Smooth muscle cell (in vitro differentiated cells): Measurements from ENCODE around the gene CUL4B. TPM values are rescaled to one million over a fixed set of nuclear protein-coding genes. Genes with fewer than 3 reads are reported as not detected.

Experiments used
- DNase-seq: peaks from one replicate; lab custom pipeline; 2025; ENCODE audit not compliant: unreplicated experiment; lab: John Stamatoyannopoulos, UW
- H2AFZ ChIP-seq: fragments of 200-600 bp; sonication (generic); 2 replicates; pipeline ENCODE4 v1.6.0; 2016; ENCODE audit warnings: antibody characterized with exemption, low read depth, mild to moderate bottlenecking
- H3F3A ChIP-seq: fragments of 200-600 bp; sonication (generic); 2 replicates; pipeline ENCODE4 v1.6.0; 2017; ENCODE audit warnings: antibody characterized with exemption, low read depth
- H3K27ac ChIP-seq: fragments of 200-600 bp; sonication (generic); 2 replicates; pipeline ENCODE4 v1.5.1; 2016; ENCODE audit warnings: low read depth, mild to moderate bottlenecking
- H3K27me3 ChIP-seq: fragments of 200-600 bp; sonication (generic); 2 replicates; pipeline ENCODE4 v1.6.1; 2016; ENCODE audit warnings: low read depth, mild to moderate bottlenecking
- H3K36me3 ChIP-seq: fragments of 200-600 bp; sonication (generic); 2 replicates; pipeline ENCODE4 v1.5.1; 2016; ENCODE audit warnings: low read depth
- H3K4me1 ChIP-seq: fragments of 200-600 bp; sonication (generic); 2 replicates; pipeline ENCODE4 v1.5.1; 2016; ENCODE audit warnings: low read depth
- H3K4me2 ChIP-seq: fragments of 200-600 bp; sonication (generic); 2 replicates; pipeline ENCODE4 v1.6.0; 2016; ENCODE audit warnings: mild to moderate bottlenecking
- H3K4me3 ChIP-seq: fragments of 200-600 bp; sonication (generic); 2 replicates; pipeline ENCODE4 v1.5.1; 2016; ENCODE audit warnings: mild to moderate bottlenecking
- H3K79me2 ChIP-seq: fragments of 200-600 bp; sonication (generic); 2 replicates; pipeline ENCODE4 v1.6.0; 2016; ENCODE audit warnings: low read depth, mild to moderate bottlenecking
- H3K9ac ChIP-seq: fragments of 200-600 bp; sonication (generic); 2 replicates; pipeline ENCODE4 v1.6.0; 2016; ENCODE audit warnings: low read depth
- H3K9me3 ChIP-seq: fragments of 200-600 bp; sonication (generic); replicated peaks from 2 replicates; pipeline ENCODE4 v1.5.1; 2016; ENCODE audit warnings: low read depth
- H4K20me1 ChIP-seq: fragments of 200-600 bp; sonication (generic); 2 replicates; pipeline ENCODE4 v1.6.0; 2016; ENCODE audit warnings: low read depth
- WGBS: methylation state at CpG from one replicate; pipeline ENCODE4 v1.1.7; 2016; ENCODE audit warnings: low lambda C conversion rate; 5-methylcytosine and 5-hydroxymethylcytosine counted together
- polyA plus RNA-seq: library from polyadenylated mRNA; unstranded; fragments of >200 nt; fragmentation: Nextera tagmentation; extraction: Ambion mirVana; gene quantifications from 2 replicates; pipeline ENCODE4 v1.2.1, GENCODE V29; 2016
- total RNA-seq: library from RNA; depleted of rRNA; stranded (reverse); fragments of >200 nt; gene quantifications from 2 replicates; pipeline ENCODE4 v1.2.3, GENCODE V29; 2014
- TF ChIP-seq, protein P1 (sequence below): fragments of 200-600 bp; sonication (generic); IDR thresholded peaks from 2 replicates; pipeline ENCODE4 v1.5.1; 2017; ENCODE audit warnings: borderline replicate concordance, mild to moderate bottlenecking, antibody characterized with exemption; ENCODE audit not compliant: insufficient read depth, poor library complexity, severe bottlenecking

CUL4B gene
- total RNA-seq = 49.6 and 57.0 TPM in 2 replicates
- 13.1 and 17.2 TPM in 2 replicates for polyA plus RNA-seq

DNA sequence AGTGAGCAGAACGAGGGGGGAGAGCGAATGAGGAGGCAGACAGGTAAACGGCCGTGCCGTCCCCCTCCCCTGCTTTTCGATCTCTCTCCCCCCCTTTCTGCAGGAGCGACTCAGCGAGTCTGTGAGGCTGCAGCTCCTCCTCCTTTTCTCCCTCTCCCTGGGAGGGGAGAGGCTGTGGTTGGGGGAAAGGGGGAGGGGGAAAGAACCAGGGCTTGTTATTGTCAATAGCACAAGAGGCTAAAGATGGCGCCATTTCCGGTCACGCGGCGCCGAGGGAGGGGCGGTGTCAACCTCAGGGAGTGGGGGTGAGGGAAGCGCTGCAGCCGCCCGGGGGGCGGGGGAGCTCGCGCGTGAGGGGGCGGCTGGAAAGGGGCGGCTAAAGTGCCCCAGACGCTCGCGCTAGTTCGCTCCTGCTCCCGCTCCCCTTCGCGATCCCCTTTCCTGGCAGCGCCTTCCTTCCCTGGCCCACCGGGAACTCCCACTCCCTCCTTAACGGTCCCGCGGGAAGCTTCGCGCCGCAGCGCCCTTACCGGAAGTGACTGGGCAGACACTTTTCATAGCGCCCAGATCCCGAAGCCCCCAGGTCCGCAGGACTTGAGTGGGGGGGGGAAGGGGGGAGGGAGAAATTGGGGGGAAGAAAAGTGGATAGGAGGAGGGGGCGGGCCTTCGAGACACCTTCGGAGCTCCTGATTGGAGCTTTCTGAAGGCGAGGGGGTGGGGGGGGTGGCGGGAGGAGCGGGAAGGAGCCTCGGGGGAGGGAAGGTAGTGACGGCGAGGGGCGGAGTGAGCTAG is at the start of gene CUL4B:
TSS of gene CUL4B (minus strand) at position 121 of the 792 bp plus-strand sequence. CDS start 324 bp downstream, outside the sequence.
- Histone ChIP-seq H3K36me3 (no peaks in the 10 kb centered on the region), H4K20me1 (peaks cover 12% of the 10 kb centered on the region), H3K4me3 (peak within 1 kb of the TSS; percentile 79), H3K27me3 (no peaks in the 10 kb centered on the region), H3F3A (peaks cover 6% of the 10 kb centered on the region), H3K27ac (peak within 1 kb of the TSS; percentile 97), H3K9ac (peak within 1 kb of the TSS; percentile 92), H3K9me3 (no peaks in the 10 kb centered on the region), H2AFZ (peak within 1 kb of the TSS; percentile 86), H3K79me2 (peaks cover 39% of the 10 kb centered on the region), H3K4me1 (peaks cover 11% of the 10 kb centered on the region), H3K4me2 (peak within 1 kb of the TSS; percentile 90)
- WGBS = 48% methylated on average over 32 of the region's 54 CpGs
- DNase-seq = peak; percentile 64
- TF ChIP-seq, protein P1, sequence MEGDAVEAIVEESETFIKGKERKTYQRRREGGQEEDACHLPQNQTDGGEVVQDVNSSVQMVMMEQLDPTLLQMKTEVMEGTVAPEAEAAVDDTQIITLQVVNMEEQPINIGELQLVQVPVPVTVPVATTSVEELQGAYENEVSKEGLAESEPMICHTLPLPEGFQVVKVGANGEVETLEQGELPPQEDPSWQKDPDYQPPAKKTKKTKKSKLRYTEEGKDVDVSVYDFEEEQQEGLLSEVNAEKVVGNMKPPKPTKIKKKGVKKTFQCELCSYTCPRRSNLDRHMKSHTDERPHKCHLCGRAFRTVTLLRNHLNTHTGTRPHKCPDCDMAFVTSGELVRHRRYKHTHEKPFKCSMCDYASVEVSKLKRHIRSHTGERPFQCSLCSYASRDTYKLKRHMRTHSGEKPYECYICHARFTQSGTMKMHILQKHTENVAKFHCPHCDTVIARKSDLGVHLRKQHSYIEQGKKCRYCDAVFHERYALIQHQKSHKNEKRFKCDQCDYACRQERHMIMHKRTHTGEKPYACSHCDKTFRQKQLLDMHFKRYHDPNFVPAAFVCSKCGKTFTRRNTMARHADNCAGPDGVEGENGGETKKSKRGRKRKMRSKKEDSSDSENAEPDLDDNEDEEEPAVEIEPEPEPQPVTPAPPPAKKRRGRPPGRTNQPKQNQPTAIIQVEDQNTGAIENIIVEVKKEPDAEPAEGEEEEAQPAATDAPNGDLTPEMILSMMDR = no peak

DNA sequence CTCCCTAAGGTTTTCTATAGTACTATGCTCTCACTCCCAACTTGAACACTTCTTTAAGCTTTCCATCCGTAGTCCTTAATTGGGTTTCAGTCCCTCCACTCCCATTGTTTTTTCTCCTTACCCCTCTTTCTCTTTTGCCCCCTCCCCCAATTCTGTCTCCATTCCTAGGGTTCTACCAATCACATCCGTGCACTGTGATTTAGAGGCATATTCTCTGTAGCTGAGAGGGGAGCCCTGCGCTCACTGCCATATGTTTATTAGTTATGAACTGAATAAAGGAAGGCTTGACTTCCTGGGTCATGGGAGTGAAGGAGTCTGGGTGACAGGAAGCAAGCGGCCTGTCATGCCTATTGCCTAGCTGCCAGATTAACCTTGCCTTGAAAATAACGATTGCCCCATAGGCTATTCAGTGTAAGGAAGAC is 43.6 kb upstream of the CUL4B start:
- WGBS = 33% methylated on average over 5 of the region's 5 CpGs
- H3K36me3 ChIP-seq = peaks cover 3% of the 10 kb centered on the region
- TF ChIP-seq, protein P1 = no peak
- H3K4me2 ChIP-seq = peak overlapping the region; percentile 82
- H2AFZ ChIP-seq = peak overlapping the region; percentile 51
- DNase-seq = no peak
- peak overlapping the region; percentile 89 for H3K27ac ChIP-seq
- H3K27me3 ChIP-seq = no peaks in the 10 kb centered on the region
- peaks cover 8% of the 10 kb centered on the region for H3K4me1 ChIP-seq
- peak overlapping the region; percentile 58 for H3K4me3 ChIP-seq
- peak overlapping the region; percentile 84 for H3K9ac ChIP-seq
- H3K9me3 ChIP-seq = no peaks in the 10 kb centered on the region
- no peaks in the 10 kb centered on the region for H4K20me1 ChIP-seq
- no peaks in the 10 kb centered on the region for H3F3A ChIP-seq
- peaks cover 7% of the 10 kb centered on the region for H3K79me2 ChIP-seq

DNA sequence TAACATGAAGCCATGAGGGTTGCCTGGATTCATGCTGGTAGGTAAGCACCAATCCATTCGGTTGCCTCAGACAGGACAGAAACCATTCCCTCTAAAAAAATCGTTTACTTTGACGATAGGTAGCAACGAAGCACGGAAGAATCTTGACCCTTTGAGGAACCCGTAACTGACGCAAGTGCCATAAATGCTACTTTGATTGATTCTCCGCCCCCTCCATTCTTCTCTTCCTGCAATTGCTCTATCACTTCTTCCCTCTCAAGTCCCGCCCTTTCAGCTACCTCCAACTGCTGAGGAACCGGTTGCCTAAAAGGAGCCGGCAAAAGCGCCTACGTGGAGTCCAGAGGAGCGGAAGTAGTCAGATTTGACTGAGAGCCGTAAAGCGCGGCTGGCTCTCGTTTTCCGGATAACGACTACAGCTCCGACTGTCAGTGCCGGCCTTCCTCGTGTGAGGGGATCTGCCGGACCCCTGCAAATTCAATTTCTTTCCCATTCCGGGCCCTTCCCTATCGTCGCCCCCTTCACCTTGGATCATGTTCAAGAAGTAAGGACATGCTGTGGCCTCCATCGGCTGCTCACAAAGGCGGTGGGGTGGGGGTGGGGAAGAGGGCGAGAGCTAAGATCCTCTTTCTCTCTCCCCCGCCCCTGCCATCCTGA is 43.1 kb upstream of the CUL4B start, which contains the start of gene MCTS1:
TSS of gene MCTS1 (plus strand) at position 395 of the 654 bp plus-strand sequence. CDS start at position 531, 136 bp downstream.
- no peaks in the 10 kb centered on the region for H3K9me3 ChIP-seq
- peaks cover 3% of the 10 kb centered on the region for H3K36me3 ChIP-seq
- TF ChIP-seq, protein P1 = no peak
- peaks cover 7% of the 10 kb centered on the region for H3K79me2 ChIP-seq
- no peaks in the 10 kb centered on the region for H3K27me3 ChIP-seq
- peak within 1 kb of the TSS; percentile 89 for H3K27ac ChIP-seq
- no peaks in the 10 kb centered on the region for H4K20me1 ChIP-seq
- peak within 1 kb of the TSS; percentile 58 for H3K4me3 ChIP-seq
- H2AFZ ChIP-seq = peak within 1 kb of the TSS; percentile 51
- H3K4me1 ChIP-seq = peaks cover 8% of the 10 kb centered on the region
- no peaks in the 10 kb centered on the region for H3F3A ChIP-seq
- peak within 1 kb of the TSS; percentile 82 for H3K4me2 ChIP-seq
- DNase-seq = peak; percentile 4
- peak within 1 kb of the TSS; percentile 84 for H3K9ac ChIP-seq
- 59% methylated on average over 31 of the region's 31 CpGs for WGBS
